ENCODE results near the gene CNOT1.
"Not testable (repeated sequence)": the region's sequence is repeated elsewhere in the genome, so short reads cannot be mapped to it uniquely, and the experiment has no call there.

CNOT1 gene

GRCh38 chr16:58640949-58641348 lies 11.3 kb upstream of the CNOT1 start:
- Histone ChIP-seq H3K9me3 (replicated peaks in 1 of 11) (no peaks in the 10 kb centered on the region), H3K4me2 (no peak overlapping the region), H4K20me1 (no peaks in the 10 kb centered on the region), H3K4me1 (peaks cover 0 to 31% (median 0%) of the 10 kb centered on the region in 10 experiments; a peak in 7 of 20 replicates), H3K27me3 (no peaks in the 10 kb centered on the region), H3K4me3 (no peak overlapping the region), H3K9ac (no peak overlapping the region), H3K36me3 (no peaks in the 10 kb centered on the region), H3K27ac (no peak overlapping the region)
- TF ChIP-seq Cebpa-rat (IDR thresholded peaks at IDR 0.05) = no peak

GRCh38 chr16:58639836-58640235 lies 10.2 kb upstream of the CNOT1 start:
- Histone ChIP-seq H3K27me3 (no peaks in the 10 kb centered on the region), H3K27ac (no peak overlapping the region), H3K4me2 (no peak overlapping the region), H3K4me3 (no peak overlapping the region), H3K4me1 (peaks cover 0 to 43% (median 0%) of the 10 kb centered on the region in 10 experiments; a peak in 7 of 20 replicates), H4K20me1 (no peaks in the 10 kb centered on the region), H3K36me3 (no peaks in the 10 kb centered on the region), H3K9me3 (replicated peaks in 1 of 11) (no peaks in the 10 kb centered on the region), H3K9ac (no peak overlapping the region)
- TF ChIP-seq Cebpa-rat (IDR thresholded peaks at IDR 0.05) = no peak

GRCh38 chr16:58639230-58639629 lies 9.6 kb upstream of the CNOT1 start:
- H4K20me1 ChIP-seq = no peaks in the 10 kb centered on the region
- TF ChIP-seq Cebpa-rat (IDR thresholded peaks at IDR 0.05) = no peak
- H3K4me3 ChIP-seq = no peak overlapping the region

GRCh38 chr16:58638148-58639036 lies 8.8 kb upstream of the CNOT1 start:
- H3K4me2 ChIP-seq = peak overlapping the region in 3 of 11 experiments; percentile 61 to 67 (median 66); a peak in 6 of 22 replicates
- peak overlapping the region in 3 of 11 experiments; percentile 3 to 38 (median 30); a peak in 2 of 22 replicates for H3K9ac ChIP-seq
- no peaks in the 10 kb centered on the region for H4K20me1 ChIP-seq
- peaks cover 0 to 48% (median 0%) of the 10 kb centered on the region in 10 experiments; a peak in 7 of 20 replicates for H3K4me1 ChIP-seq
- no peaks in the 10 kb centered on the region for H3K9me3 ChIP-seq (replicated peaks in 1 of 11)
- no peak overlapping the region for H3K4me3 ChIP-seq
- H3K27ac ChIP-seq = peak overlapping the region in 3 of 11 experiments; percentile 58 to 64 (median 62); a peak in 5 of 22 replicates
- TF ChIP-seq Cebpa-rat (IDR thresholded peaks at IDR 0.05) = no peak
- H3K36me3 ChIP-seq = no peaks in the 10 kb centered on the region
- H3K27me3 ChIP-seq = no peaks in the 10 kb centered on the region

More at GRCh38 chr16:58639230-58639629, 9.6 kb upstream of the CNOT1 start:
- Histone ChIP-seq H3K27ac (no peak overlapping the region; a peak in 1 of 22 replicates), H3K27me3 (no peaks in the 10 kb centered on the region), H3K4me1 (peaks cover 0 to 48% (median 0%) of the 10 kb centered on the region in 10 experiments; a peak in 7 of 20 replicates), H3K4me2 (peak overlapping the region in 1 of 11 experiments; percentile 66; a peak in 1 of 22 replicates), H3K36me3 (no peaks in the 10 kb centered on the region), H3K9me3 (replicated peaks in 1 of 11) (no peaks in the 10 kb centered on the region), H3K9ac (no peak overlapping the region)

- Histone ChIP-seq H3K4me1 (peaks cover 0 to 48% (median 0%) of the 10 kb centered on the region in 10 experiments; a peak in 7 of 20 replicates), H3K4me2 (peak overlapping the region in 3 of 11 experiments; percentile 61 to 67 (median 66); a peak in 6 of 22 replicates), H3K9ac (peak overlapping the region in 2 of 11 experiments; percentile 9 to 38; a peak in 2 of 22 replicates), H3K27ac (peak overlapping the region in 3 of 11 experiments; percentile 58 to 64 (median 62); a peak in 6 of 22 replicates)
- not testable (repeated sequence) for H4K20me1 ChIP-seq; H3K27me3 ChIP-seq; H3K36me3 ChIP-seq; H3K4me3 ChIP-seq; H3K9me3 ChIP-seq (replicated peaks in 1 of 11)
These were observed 7.4 kb upstream of the CNOT1 start for GRCh38 chr16:58637021-58637420.

GRCh38 chr16:58636466-58636865 lies 6.8 kb upstream of the CNOT1 start:
- no peaks in the 10 kb centered on the region for H3K27me3 ChIP-seq
- H3K9ac ChIP-seq = peak overlapping the region in 1 of 11 experiments; percentile 17; a peak in 1 of 22 replicates
- H3K9me3 ChIP-seq (replicated peaks in 1 of 11) = no peaks in the 10 kb centered on the region
- no peak for TF ChIP-seq Cebpa-rat (IDR thresholded peaks at IDR 0.05)
- H3K36me3 ChIP-seq = no peaks in the 10 kb centered on the region
- peaks cover 0 to 48% (median 0%) of the 10 kb centered on the region in 10 experiments; a peak in 7 of 20 replicates for H3K4me1 ChIP-seq
- no peaks in the 10 kb centered on the region for H4K20me1 ChIP-seq
- no peak overlapping the region for H3K4me3 ChIP-seq
- H3K4me2 ChIP-seq = peak overlapping the region in 3 of 11 experiments; percentile 61 to 67 (median 66); a peak in 5 of 22 replicates
- peak overlapping the region in 3 of 11 experiments; percentile 20 to 62 (median 58); a peak in 5 of 22 replicates for H3K27ac ChIP-seq

- peak overlapping the region in 2 of 11 experiments; percentile 66 to 67; a peak in 4 of 22 replicates for H3K4me2 ChIP-seq
- H3K27me3 ChIP-seq = no peaks in the 10 kb centered on the region
These were observed 5.9 kb upstream of the CNOT1 start for GRCh38 chr16:58635502-58635901.

GRCh38 chr16:58634265-58634802 lies 4.7 kb upstream of the CNOT1 start:
- Histone ChIP-seq H3K36me3 (no peaks in the 10 kb centered on the region), H3K4me2 (no peak overlapping the region), H3K9me3 (replicated peaks in 1 of 11) (no peaks in the 10 kb centered on the region), H3K4me1 (peaks cover 4 to 54% (median 6%) of the 10 kb centered on the region in 10 experiments; a peak in 19 of 20 replicates), H3K27me3 (no peaks in the 10 kb centered on the region), H3K27ac (no peak overlapping the region), H4K20me1 (peaks cover 0 to 2% (median 0%) of the 10 kb centered on the region in 11 experiments; a peak in 4 of 22 replicates), H3K9ac (no peak overlapping the region), H3K4me3 (no peak overlapping the region)
- TF ChIP-seq Cebpa-rat (IDR thresholded peaks at IDR 0.05) = no peak

More at GRCh38 chr16:58635502-58635901, 5.9 kb upstream of the CNOT1 start:
- Histone ChIP-seq H3K9me3 (replicated peaks in 1 of 11) (no peaks in the 10 kb centered on the region), H3K27ac (peak overlapping the region in 1 of 11 experiments; percentile 32; a peak in 2 of 22 replicates), H4K20me1 (no peaks in the 10 kb centered on the region), H3K36me3 (no peaks in the 10 kb centered on the region), H3K4me3 (no peak overlapping the region), H3K9ac (no peak overlapping the region; a peak in 1 of 22 replicates), H3K4me1 (peaks cover 4 to 53% (median 5%) of the 10 kb centered on the region in 10 experiments; a peak in 19 of 20 replicates)
- TF ChIP-seq Cebpa-rat (IDR thresholded peaks at IDR 0.05) = no peak
